Iris pigment epithelial cell (primary cell): Measurements from ENCODE around the gene SLC12A7.

ENCODE experiments used
- DNase-seq: peaks from one replicate; pipeline ENCODE4 v3.0.0-alpha.2; 2011; ENCODE audit warnings: low read depth

SLC12A7 gene

GRCh38 chr5:1077491-1078020 lies 34.3 kb downstream of the SLC12A7 start:
- DNase-seq, result no peak

- no peak for DNase-seq
These were observed 34.8 kb downstream of the SLC12A7 start for GRCh38 chr5:1077026-1077425.

- DNase-seq, result no peak
These were observed 35.5 kb downstream of the SLC12A7 start for GRCh38 chr5:1076406-1076805.

GRCh38 chr5:1075931-1076330 lies 35.9 kb downstream of the SLC12A7 start:
- no peak for DNase-seq

GRCh38 chr5:1075555-1075881 lies 36.3 kb downstream of the SLC12A7 start:
- DNase-seq, result no peak

- no peak for DNase-seq
These were observed 36.9 kb downstream of the SLC12A7 start for GRCh38 chr5:1074816-1075554.

- no peak for DNase-seq
These were observed 37.6 kb downstream of the SLC12A7 start for GRCh38 chr5:1074226-1074625.

- no peak for DNase-seq
These were observed 38.4 kb downstream of the SLC12A7 start for GRCh38 chr5:1073239-1074102.

GRCh38 chr5:1069720-1070088 lies 42.2 kb downstream of the SLC12A7 start:
- DNase-seq, result no peak

- DNase-seq, result no peak
These were observed 42.8 kb downstream of the SLC12A7 start for GRCh38 chr5:1068895-1069719.

- DNase-seq, result no peak
These were observed 43.5 kb downstream of the SLC12A7 start for GRCh38 chr5:1068204-1068894.

GRCh38 chr5:1067141-1068121 lies 44.4 kb downstream of the SLC12A7 start:
- no peak for DNase-seq

GRCh38 chr5:1066676-1067075 lies 45.2 kb downstream of the SLC12A7 start:
- no peak for DNase-seq

GRCh38 chr5:1065891-1066650 lies 45.8 kb downstream of the SLC12A7 start:
- DNase-seq, result no peak

- no peak for DNase-seq
These were observed 46.6 kb downstream of the SLC12A7 start for GRCh38 chr5:1065143-1065750.

GRCh38 chr5:1064383-1065142 lies 47.3 kb downstream of the SLC12A7 start:
- DNase-seq, result no peak

- no peak for DNase-seq
These were observed 48.0 kb downstream of the SLC12A7 start for GRCh38 chr5:1063661-1064382.
